HT1080 (cell line): ENCODE results near the gene ENOX1. TPM values are rescaled to one million over a fixed set of nuclear protein-coding genes. Genes with fewer than 3 reads are reported as not detected.

Experiments
- DNase-seq: peaks from one replicate; pipeline ENCODE4 v3.0.0-alpha.2; 2015; ENCODE audit warnings: low read depth
- total RNA-seq: library from RNA; depleted of rRNA; stranded (reverse); fragments of >200 nt; shearing (Covaris generic); gene quantifications from 2 replicates; pipeline ENCODE4 v1.2.3, GENCODE V29; 2014

ENOX1 gene
- total RNA-seq, 1 experiment from 2014 or later: 3.2 TPM

DNA sequence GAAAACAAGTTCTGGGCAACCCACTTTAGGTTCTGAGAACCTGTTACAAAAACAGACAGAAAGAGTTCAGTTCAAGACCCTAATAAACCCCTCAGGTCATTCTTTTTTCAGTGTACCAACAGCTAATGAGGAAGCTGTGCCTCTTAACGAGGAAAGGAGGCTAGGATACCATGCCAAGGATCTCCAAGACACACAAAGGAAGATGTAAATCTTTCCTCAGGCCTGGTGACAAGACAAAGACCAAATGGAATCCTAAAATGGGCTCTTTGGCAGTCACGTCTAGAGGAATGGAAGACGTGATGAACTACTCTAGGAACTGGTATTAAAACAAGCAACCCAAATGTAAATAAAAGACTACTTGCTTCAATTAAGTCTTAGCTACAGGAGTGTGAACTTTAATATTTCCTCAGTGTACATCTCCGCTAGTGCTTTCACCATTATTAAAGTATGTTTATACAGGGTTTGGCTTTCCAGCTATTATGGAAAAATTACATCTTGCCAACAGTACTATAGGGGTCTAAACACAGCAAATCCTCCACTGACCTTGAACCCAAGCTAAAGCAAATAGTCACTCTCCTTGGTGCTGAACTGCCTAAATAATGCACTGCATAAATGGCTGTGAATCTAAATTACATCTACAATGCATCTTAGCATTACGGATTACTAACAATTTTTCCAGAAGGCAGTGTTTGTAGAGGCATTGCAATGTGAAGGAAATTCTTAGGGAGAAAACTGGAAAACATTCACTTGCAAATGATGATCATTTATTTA, 42.3 kb downstream of the ENOX1 start:
- no peak for DNase-seq

- no peak for DNase-seq
These were observed 43.9 kb downstream of the ENOX1 start for GRCh38 chr13:43742911-43743310.

DNA sequence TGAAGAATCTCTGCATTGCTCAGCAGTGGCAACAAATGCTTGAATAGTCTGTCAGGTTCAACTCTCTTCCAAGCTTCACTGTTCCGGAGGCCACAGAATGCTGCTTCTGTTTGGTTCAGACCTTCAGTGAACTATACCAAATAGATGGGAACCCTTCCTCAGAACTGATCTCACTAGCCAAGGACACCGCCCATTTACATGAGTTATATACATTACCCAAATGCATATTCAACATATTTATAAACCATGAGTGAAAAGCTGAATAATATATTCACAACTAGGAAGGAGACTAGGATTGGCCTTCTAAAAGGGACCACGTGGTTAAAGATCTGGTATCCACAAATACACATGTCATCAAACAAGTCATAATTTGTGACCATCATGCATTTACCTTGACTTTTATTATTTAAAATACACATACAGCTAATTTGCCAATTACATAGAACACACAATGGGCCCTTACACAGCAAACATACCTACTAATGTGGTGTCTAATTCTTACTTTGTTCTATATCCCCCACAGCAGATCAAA, 49.3 kb downstream of the ENOX1 start:
- DNase-seq: no peak

DNA sequence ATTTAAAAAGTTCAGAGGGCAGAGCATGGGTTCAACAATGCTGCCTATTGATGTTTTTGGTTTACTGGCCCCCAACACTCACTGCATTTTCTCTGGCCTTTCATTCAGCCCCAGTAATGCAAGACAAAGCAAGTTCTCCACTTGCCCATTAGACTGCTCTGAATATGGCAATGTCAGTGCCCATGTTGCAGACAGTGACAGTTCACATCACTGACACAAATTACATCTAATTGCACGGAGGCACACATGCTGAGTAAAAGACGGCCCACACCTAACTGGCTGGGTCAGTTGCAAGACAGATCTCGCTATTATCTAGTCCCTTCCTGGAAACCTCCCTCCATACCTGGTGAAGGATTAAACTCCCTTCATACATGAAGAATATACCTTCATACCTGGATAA, 54.0 kb downstream of the ENOX1 start:
- DNase-seq: no peak

DNA sequence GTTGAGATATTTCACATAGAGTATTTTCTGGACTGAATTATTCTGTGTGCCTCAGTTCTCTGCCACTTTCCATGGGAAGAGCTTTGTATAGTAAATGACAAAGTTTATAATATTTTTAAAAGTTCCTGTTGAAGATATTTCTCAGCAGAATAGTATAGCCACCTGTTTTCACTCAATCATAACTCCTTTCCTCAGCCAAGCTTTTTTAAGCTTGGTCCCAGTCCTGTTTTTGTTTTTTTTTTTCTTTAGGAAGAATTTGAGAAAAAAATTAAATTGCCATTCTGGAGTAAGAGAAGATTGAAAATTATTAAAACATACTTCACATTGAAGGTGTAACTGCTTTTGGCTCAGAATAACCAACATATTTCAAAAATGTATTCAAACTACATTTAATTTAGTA, 55.5 kb downstream of the ENOX1 start:
- DNase-seq: no peak

- peak; percentile 91 for DNase-seq
These were observed 56.1 kb downstream of the ENOX1 start for GRCh38 chr13:43730642-43731041.

GRCh38 chr13:43728421-43728820, 58.4 kb downstream of the ENOX1 start:
- DNase-seq: peak; percentile 7

GRCh38 chr13:43727856-43728255, 58.9 kb downstream of the ENOX1 start:
- DNase-seq: no peak

GRCh38 chr13:43725460-43725859, 61.3 kb downstream of the ENOX1 start:
- peak; percentile 20 for DNase-seq

GRCh38 chr13:43720780-43721397, 65.9 kb downstream of the ENOX1 start:
- peak; percentile 58 for DNase-seq

DNA sequence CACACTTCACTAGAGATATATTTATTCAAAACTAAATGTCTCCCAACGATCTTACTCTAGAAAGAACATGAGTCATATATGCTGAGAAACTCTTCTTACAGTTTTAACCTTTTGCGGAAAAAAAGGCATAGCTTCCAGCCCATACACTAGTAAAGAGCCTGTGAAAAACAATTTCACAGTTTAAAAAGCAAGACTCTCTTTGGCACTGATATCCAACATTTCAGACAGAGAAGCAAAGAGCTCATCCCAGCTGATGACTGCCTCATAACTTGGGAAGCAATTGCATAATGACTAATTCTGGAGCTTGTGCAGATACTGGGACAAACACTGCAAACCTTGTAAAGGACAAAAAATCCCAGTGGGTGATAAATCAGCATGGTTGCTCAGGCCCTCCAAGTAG, 88.0 kb downstream of the ENOX1 start:
- DNase-seq: peak; percentile 34

DNA sequence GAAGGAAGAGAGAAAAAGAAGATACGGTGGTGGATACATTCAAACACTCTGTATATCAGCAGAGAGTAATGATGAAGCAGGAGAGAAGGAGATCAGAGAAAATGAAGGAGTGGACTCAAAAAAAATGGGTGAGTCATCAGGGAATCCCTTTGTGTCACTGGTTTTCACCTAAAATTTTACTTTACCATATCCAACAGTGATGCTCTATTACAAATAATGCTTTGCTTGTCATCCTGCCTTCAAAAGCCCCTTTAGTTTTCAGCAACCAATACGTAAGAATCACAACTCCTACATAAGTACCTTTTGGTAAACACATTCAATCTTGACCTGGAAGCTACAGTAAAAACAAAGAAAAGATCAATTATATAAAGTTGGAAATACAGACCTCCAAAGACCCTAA, 88.8 kb downstream of the ENOX1 start:
- DNase-seq: no peak

- DNase-seq: no peak
These were observed 89.4 kb downstream of the ENOX1 start for GRCh38 chr13:43697323-43697722.

DNA sequence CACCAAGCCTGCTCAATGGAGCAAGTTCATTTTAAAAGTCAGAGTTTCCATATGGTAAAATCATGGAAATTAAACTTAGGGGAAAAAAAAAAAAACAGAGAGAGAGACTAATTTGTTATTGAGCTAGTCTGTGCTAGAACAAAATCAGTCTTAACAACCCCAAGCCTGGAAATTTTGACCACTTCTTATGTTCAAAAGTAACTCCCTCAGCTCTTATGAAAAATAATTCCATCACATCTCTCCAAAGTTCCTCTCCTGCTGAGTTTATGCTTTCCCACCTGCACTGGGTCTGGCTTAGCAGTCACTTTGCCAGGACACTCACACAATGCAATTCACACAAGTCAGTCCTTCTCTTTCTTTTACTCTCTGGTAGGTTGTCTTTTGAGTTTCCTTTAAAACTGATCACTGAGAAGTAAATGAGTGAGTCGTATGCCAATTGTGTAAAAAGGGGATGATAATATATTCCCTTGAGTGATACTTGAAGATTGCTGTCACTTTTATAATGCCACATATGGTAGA, 92.6 kb downstream of the ENOX1 start:
- DNase-seq: no peak

DNA sequence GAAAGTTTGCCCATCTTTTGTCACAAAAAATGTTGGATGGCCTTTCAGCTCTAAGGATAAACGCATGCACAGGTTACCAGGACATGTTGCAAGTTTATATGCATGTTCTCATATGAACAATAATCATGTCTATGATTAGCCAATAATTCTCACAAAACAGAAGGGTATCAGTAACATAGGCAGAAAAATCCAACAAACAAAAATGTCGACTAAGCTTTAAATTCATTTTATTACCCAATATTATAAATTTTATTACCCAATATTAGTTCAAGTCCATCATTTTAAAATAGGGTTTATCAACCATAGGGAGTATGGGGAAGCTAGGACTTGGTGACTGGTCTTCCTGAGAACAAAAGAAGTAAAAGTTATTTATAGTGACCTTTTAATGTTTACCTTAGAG, 93.1 kb downstream of the ENOX1 start:
- DNase-seq: no peak

- no peak for DNase-seq
These were observed 98.4 kb downstream of the ENOX1 start for GRCh38 chr13:43688227-43688907.

DNA sequence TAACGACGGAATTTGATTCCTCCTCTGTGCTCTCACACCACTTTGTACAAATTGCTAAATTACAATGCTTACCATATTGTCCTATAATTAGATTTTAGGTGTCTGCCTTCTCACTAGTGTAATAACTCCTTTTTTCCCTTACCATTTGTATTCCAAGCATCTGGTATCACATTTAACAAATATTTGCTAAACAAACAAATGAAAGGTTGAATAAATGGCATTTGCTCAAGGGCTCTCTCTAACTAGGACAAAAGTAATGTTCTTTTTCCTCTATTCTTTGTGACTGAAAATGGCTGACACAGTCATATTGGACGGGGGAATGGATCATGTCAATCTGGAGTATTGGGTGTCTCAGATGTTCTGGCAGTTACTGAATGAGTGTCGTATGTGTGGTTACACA, 99.7 kb downstream of the ENOX1 start:
- no peak for DNase-seq

GRCh38 chr13:43686557-43686956, 100.2 kb downstream of the ENOX1 start:
- DNase-seq: peak; percentile 84

DNA sequence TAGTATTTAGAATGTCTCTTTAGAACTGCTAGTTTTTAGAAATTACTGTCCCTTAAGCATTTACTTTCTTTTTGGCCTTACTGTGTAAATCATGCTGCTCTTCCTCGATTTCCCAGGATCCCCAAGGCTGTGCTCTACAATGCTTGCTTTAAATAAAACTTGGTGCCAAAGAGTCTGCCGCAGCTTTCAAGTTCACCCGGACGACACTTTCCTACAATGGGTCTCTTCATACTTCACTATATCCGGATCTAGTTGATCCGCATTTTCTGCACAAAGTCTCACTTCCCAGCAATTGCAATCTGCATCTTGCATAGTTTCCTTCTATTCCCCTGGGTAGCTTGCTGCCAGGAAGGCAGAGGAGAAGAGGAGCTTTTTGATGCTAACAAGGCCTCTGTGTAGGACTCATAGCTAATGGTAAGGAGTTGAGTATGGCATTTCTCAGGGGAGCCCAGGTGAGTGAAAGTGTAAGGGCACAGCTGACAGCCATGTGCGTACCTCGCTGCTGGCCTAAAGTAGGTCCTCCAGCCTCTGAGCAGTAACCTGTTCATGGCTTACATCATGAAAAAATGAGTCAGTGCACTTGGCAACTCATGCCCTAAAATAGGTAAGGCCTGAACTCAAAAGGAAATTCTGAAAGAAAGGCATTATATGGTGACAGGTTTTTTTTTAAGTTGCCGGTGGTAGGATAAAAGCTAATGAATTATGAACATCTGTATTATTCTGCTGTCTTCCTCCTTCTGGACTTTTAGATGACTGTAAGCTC, 101.6 kb downstream of the ENOX1 start:
- no peak for DNase-seq

DNA sequence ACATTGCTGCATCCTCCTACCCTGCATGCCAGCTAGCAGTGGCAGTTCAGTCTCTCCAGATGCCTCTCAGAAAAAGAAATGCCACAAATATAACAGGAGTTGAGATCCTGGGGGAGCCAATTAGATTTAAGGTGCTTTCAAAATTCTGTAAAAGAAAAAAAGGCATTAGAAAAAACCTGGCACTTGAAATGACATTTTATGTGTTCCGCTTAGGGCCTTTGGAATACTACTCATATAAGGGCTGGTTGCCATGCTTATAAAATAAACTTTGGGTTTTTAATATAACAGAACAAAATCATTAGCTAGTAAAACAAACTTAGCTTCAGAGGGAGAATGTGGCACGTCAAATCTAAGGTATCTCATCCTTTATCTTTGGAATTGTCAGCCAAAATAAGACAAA, 104.1 kb downstream of the ENOX1 start:
- DNase-seq: no peak

GRCh38 chr13:43676320-43676719, 110.5 kb downstream of the ENOX1 start:
- DNase-seq: no peak
